H1 (cell line): Measurements from ENCODE around the gene RAD18. TPM values are rescaled to one million over a fixed set of nuclear protein-coding genes. Genes with fewer than 3 reads are reported as not detected.

Experiments
- CTCF ChIA-PET: fragments of 300-600 bp; sonication (Branson Sonifier 250); formaldehyde crosslinking; loops from one replicate; lab custom pipeline; 2021; ENCODE audit not compliant: partially characterized antibody; lab: Charles Lee
- POLR2A ChIA-PET: fragments of 300-600 bp; sonication (Branson Sonifier 250); formaldehyde crosslinking; loops from one replicate; lab custom pipeline; 2021; ENCODE audit warnings: inconsistent platforms; ENCODE audit not compliant: partially characterized antibody; lab: Charles Lee
- DNase-seq, 2 experiments: peaks; one replicate each; pipeline versions ENCODE4 v3.0.0 to v3.0.0-alpha.2; 2010 to 2022; ENCODE audit warnings: low spot score in 2 of 2, low read depth in 1 of 2, mixed read lengths in 1 of 2
- FAIRE-seq: peaks from 2 replicates; lab custom pipeline; 2011; peaks lifted over from hg19 to GRCh38; lab: Jason Lieb, UNC
- H2AFZ ChIP-seq: 2 replicates; pipeline ENCODE4 v1.8.1; 2012; ENCODE audit warnings: low read length, inconsistent platforms
- H2AK5ac ChIP-seq: 2 replicates; pipeline ENCODE4 v1.6.1; 2013; ENCODE audit warnings: low read depth, low read length
- H2BK120ac ChIP-seq: replicated peaks from 2 replicates; pipeline ENCODE3; 2013; ENCODE audit warnings: low read depth, low read length, inconsistent platforms
- H2BK12ac ChIP-seq: 2 replicates; pipeline ENCODE4 v1.6.1; 2013; ENCODE audit warnings: low read depth, low read length
- H2BK15ac ChIP-seq: 2 replicates; pipeline ENCODE4 v1.6.1; 2013; ENCODE audit warnings: low read length
- H2BK20ac ChIP-seq: 2 replicates; pipeline ENCODE4 v1.6.1; 2013; ENCODE audit warnings: low read length
- H2BK5ac ChIP-seq: 2 replicates; pipeline ENCODE4 v1.6.1; 2013; ENCODE audit warnings: low read depth, low read length
- H3K14ac ChIP-seq: 2 replicates; pipeline ENCODE4 v1.6.1; 2013; ENCODE audit warnings: inconsistent platforms; ENCODE audit not compliant: insufficient read length
- H3K18ac ChIP-seq: 2 replicates; pipeline ENCODE4 v1.6.1; 2013; ENCODE audit warnings: low read length; ENCODE audit errors: extremely low read depth
- H3K23ac ChIP-seq: 2 replicates; pipeline ENCODE4 v1.6.1; 2013; ENCODE audit warnings: inconsistent platforms; ENCODE audit not compliant: insufficient read length
- H3K23me2 ChIP-seq: 2 replicates; pipeline ENCODE4 v1.6.1; 2013; ENCODE audit warnings: low read depth, low read length
- H3K27ac ChIP-seq: 2 replicates; pipeline ENCODE4 v1.6.1; 2011; ENCODE audit warnings: low read depth, low read length, inconsistent platforms
- H3K27me3 ChIP-seq, 4 experiments: replicated peaks in 1 of 4; 1 replicate in 1 of 4; 2 replicates in 3 of 4; pipeline versions ENCODE4 v1.6.1 to v1.8.1; 2011 to 2013; ENCODE audit warnings: low read length in 3 of 4, mild to moderate bottlenecking in 3 of 4, inconsistent platforms in 2 of 4, mixed read lengths in 2 of 4, moderate library complexity in 1 of 4; ENCODE audit not compliant: control insufficient read depth in 3 of 4, insufficient read depth in 3 of 4; ENCODE audit errors: extremely low read depth in 1 of 4
- H3K36me3 ChIP-seq, 4 experiments: 2 replicates each; pipeline versions ENCODE4 v1.6.1 to v1.8.1; 2011 to 2013; ENCODE audit warnings: mild to moderate bottlenecking in 4 of 4, low read length in 3 of 4, moderate library complexity in 2 of 4, control low read depth in 1 of 4, inconsistent platforms in 1 of 4; ENCODE audit not compliant: insufficient read depth in 4 of 4, control insufficient read depth in 2 of 4
- H3K4ac ChIP-seq: replicated peaks from 2 replicates; pipeline ENCODE3; 2013; ENCODE audit warnings: low read length, low read depth, mixed read lengths, inconsistent platforms; ENCODE audit not compliant: insufficient read length
- H3K4me1 ChIP-seq, 4 experiments: replicated peaks in 1 of 4; 1 replicate in 1 of 4; 2 replicates in 3 of 4; pipeline versions ENCODE4 v1.6.1 to v1.8.1; 2011 to 2013; ENCODE audit warnings: low read length in 3 of 4, inconsistent platforms in 2 of 4, mixed read lengths in 1 of 4; ENCODE audit not compliant: insufficient read depth in 4 of 4, control insufficient read depth in 3 of 4
- H3K4me2 ChIP-seq, 2 experiments: 2 replicates each; pipeline versions ENCODE4 v1.6.1 to v1.8.1; 2011 to 2013; ENCODE audit warnings: low read depth in 2 of 2, low read length in 2 of 2, control low read depth in 1 of 2, inconsistent platforms in 1 of 2, mild to moderate bottlenecking in 1 of 2; ENCODE audit not compliant: insufficient read depth in 1 of 2
- H3K4me3 ChIP-seq, 4 experiments: fragments of 200-600, 300-600 bp in 1 of 4; sonication (generic), shearing (Covaris generic), sonication (Bioruptor Twin) in 1 of 4; 2 replicates each; pipeline versions ENCODE4 v1.5.1 to v1.8.1; 2011 to 2016; ENCODE audit warnings: low read length in 4 of 4, low read depth in 3 of 4, control low read depth in 2 of 4, inconsistent platforms in 2 of 4, mild to moderate bottlenecking in 2 of 4, mixed read lengths in 1 of 4, moderate library complexity in 1 of 4; ENCODE audit not compliant: insufficient read depth in 2 of 4; ENCODE audit errors: extremely low read depth in 1 of 4
- H3K56ac ChIP-seq: replicated peaks from 2 replicates; pipeline ENCODE3; 2013; ENCODE audit warnings: low read depth, mild to moderate bottlenecking, mixed read lengths, low read length, inconsistent platforms; ENCODE audit not compliant: insufficient read length
- H3K79me1 ChIP-seq: 2 replicates; pipeline ENCODE4 v1.6.1; 2013; ENCODE audit warnings: low read depth, low read length, control low read depth
- H3K79me2 ChIP-seq, 2 experiments: 2 replicates each; pipeline versions ENCODE4 v1.6.1 to v1.8.1; 2012 to 2013; ENCODE audit warnings: low read length in 2 of 2, mild to moderate bottlenecking in 2 of 2, inconsistent platforms in 1 of 2; ENCODE audit not compliant: insufficient read depth in 2 of 2, control insufficient read depth in 1 of 2
- H3K9ac ChIP-seq, 4 experiments: replicated peaks in 1 of 4; 1 replicate in 1 of 4; 2 replicates in 3 of 4; pipeline versions ENCODE4 v1.6.1 to v1.8.1; 2011 to 2013; ENCODE audit warnings: low read depth in 3 of 4, low read length in 3 of 4, control low read depth in 2 of 4, mild to moderate bottlenecking in 2 of 4, moderate library complexity in 2 of 4, inconsistent platforms in 1 of 4; ENCODE audit errors: extremely low read depth in 1 of 4
- H3K9me3 ChIP-seq, 2 experiments: 2 replicates each; pipeline versions ENCODE4 v1.6.1 to v1.8.1; 2012 to 2013; ENCODE audit warnings: mild to moderate bottlenecking in 2 of 2, moderate library complexity in 2 of 2, control low read depth in 1 of 2, inconsistent platforms in 1 of 2, low read depth in 1 of 2, low read length in 1 of 2, mixed read lengths in 1 of 2; ENCODE audit not compliant: insufficient read depth in 2 of 2
- H4K20me1 ChIP-seq, 2 experiments: replicated peaks in 1 of 2; 2 replicates each; pipeline versions ENCODE3 to v1.8.1; 2011 to 2013; ENCODE audit warnings: inconsistent platforms in 2 of 2, low read length in 2 of 2, mild to moderate bottlenecking in 1 of 2; ENCODE audit not compliant: insufficient read depth in 2 of 2, control insufficient read depth in 1 of 2
- H4K5ac ChIP-seq: 2 replicates; pipeline ENCODE4 v1.6.1; 2013; ENCODE audit warnings: low read length, low read depth, mixed read lengths, inconsistent platforms; ENCODE audit not compliant: insufficient read length
- H4K8ac ChIP-seq: 2 replicates; pipeline ENCODE4 v1.8.0; 2013; ENCODE audit warnings: mild to moderate bottlenecking, moderate library complexity, low read length, inconsistent platforms; ENCODE audit not compliant: insufficient read depth; ENCODE audit errors: extremely low read depth
- H4K91ac ChIP-seq: replicated peaks from 2 replicates; pipeline ENCODE3; 2013; ENCODE audit warnings: low read length, mixed read lengths, inconsistent platforms; ENCODE audit not compliant: insufficient read length
- CEBPB ChIP-seq: IDR thresholded peaks from 2 replicates; pipeline ENCODE4 v1.6.1; 2012; ENCODE audit warnings: low read depth, low read length
- EGR1 ChIP-seq: IDR thresholded peaks from 2 replicates; pipeline ENCODE4 v1.6.1; 2011; ENCODE audit warnings: low read depth, low read length, borderline replicate concordance
- GTF2F1 ChIP-seq: IDR thresholded peaks from 2 replicates; pipeline ENCODE4 v1.6.1; 2012; ENCODE audit warnings: low read depth, low read length, improper control_type of control experiment, borderline replicate concordance
- KDM5A ChIP-seq: fragments of 200-600 bp; IDR thresholded peaks from 2 replicates; pipeline ENCODE4 v1.7.1; 2012; ENCODE audit warnings: mild to moderate bottlenecking, low read length, inconsistent platforms, mixed read lengths
- NANOG ChIP-seq: IDR thresholded peaks from 2 replicates; pipeline ENCODE4 v1.6.1; 2011; ENCODE audit warnings: low read length, low read depth, mild to moderate bottlenecking, inconsistent platforms; ENCODE audit not compliant: insufficient read depth, poor library complexity, severe bottlenecking
- PHF8 ChIP-seq: fragments of 200-600 bp; sonication (generic); conservative IDR thresholded peaks from 2 replicates; pipeline ENCODE4 v1.7.1; 2012; ENCODE audit warnings: low read depth, mild to moderate bottlenecking, inconsistent platforms, low read length, moderate library complexity
- TEAD4 ChIP-seq: IDR thresholded peaks from 2 replicates; pipeline ENCODE4 v1.6.1; 2012; ENCODE audit warnings: low read depth, low read length, inconsistent platforms, mixed read lengths
- YY1 ChIP-seq: IDR thresholded peaks from 2 replicates; pipeline ENCODE4 v1.6.1; 2011; ENCODE audit warnings: low read depth, mild to moderate bottlenecking, low read length
- WGBS, 2 experiments: shearing (Covaris generic) in 1 of 2; methylation state at CpG; one replicate each; pipeline versions ENCODE4 v1.1.6 to v1.1.7; 2013 to 2015; ENCODE audit warnings: low lambda C conversion rate in 2 of 2, mixed read lengths in 2 of 2, inconsistent platforms in 1 of 2, low coverage in 1 of 2, missing lambda C conversion rate in 1 of 2; ENCODE audit not compliant: insufficient replicate concordance in 2 of 2, insufficient coverage in 1 of 2, insufficient read length in 1 of 2; ENCODE audit errors: extremely low coverage in 1 of 2, missing lambda C conversion rate in 1 of 2; 5-methylcytosine and 5-hydroxymethylcytosine counted together
- polyA plus RNA-seq, 7 experiments: library from polyadenylated mRNA; depleted of rRNA in 3 of 7; stranded (reverse) in 5 of 7; unstranded in 2 of 7; fragments of >200 nt in 5 of 7; fragments of 200-250 nt in 2 of 7; gene quantifications; 1 replicate in 5 of 7; 2 replicates in 1 of 7; 4 replicates in 1 of 7; pipeline versions ENCODE4 v1.2.1 to v1.2.3, GENCODE V29; 2011 to 2013; ENCODE audit warnings: missing spikeins in 2 of 7, mixed read lengths in 2 of 7
- total RNA-seq: library from RNA; stranded (reverse); fragmentation: NEBNext Ultra II Directional; extraction: Animal tissue kit (Norgen Biotek cat#: 25700); gene quantifications from 2 replicates; pipeline ENCODE4 v1.2.1, GENCODE V29; 2021

The RAD18 gene
- total and polyA plus RNA-seq, 2 of the 8 experiments (the other 6 are each of a cell fraction or from before 2014, with no cell fraction given): 13.0 to 23.2 TPM

DNA sequence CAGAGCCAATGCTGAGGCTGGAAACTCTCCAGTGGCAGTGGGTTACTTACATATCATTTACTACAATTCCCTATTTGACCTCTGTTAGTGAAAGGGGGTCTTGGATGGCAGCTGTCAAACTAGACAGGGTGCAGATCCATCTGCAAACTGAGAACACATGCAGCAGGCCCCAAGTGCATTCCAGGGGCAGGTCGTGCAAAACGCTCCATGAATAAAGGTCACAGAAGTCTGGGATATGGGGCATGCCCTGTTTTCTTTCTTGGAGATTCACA is 25.0 kb upstream of the RAD18 start:
- no peak overlapping the region for H2AFZ ChIP-seq
- TF ChIP-seq KDM5A (no peak), TEAD4 (0 out of 2 replicates have a peak, but pooled peaks have one; percentile 9), YY1 (no peak), EGR1 (no peak), NANOG (no peak), GTF2F1 (no peak), CEBPB (no peak), PHF8 (no peak)
- H3K14ac ChIP-seq: no peak overlapping the region
- H4K8ac ChIP-seq: no peak overlapping the region
- FAIRE-seq (no peak), DNase-seq (no peak)
- H3K9ac ChIP-seq: no peak overlapping the region
- ChIA-PET POLR2A (interaction anchor here (0.5 to 1.7 kb wide), 3 partner anchors 26 to 667 kb away, joined by 3 to 4 read pairs (median 3); no protein-coding TSS in a partner anchor), CTCF (interaction anchor here (0.5 to 13.2 kb wide), 66 partner anchors 10 to 428 kb away, joined by 3 to 200 read pairs (median 5); partner anchors contain the start of genes SRGAP3 and THUMPD3)
- H3K18ac ChIP-seq: no peak overlapping the region
- H4K5ac ChIP-seq: no peak overlapping the region
- no peak overlapping the region for H4K91ac ChIP-seq
- H3K23ac ChIP-seq: no peak overlapping the region
- H3K79me1 ChIP-seq: no peaks in the 10 kb centered on the region
- no peak overlapping the region for H3K56ac ChIP-seq
- H3K4me2 ChIP-seq: no peak overlapping the region
- no peaks in the 10 kb centered on the region for H3K79me2 ChIP-seq
- H2BK20ac ChIP-seq: no peak overlapping the region
- H3K27ac ChIP-seq: no peak overlapping the region
- H3K4ac ChIP-seq: no peak overlapping the region
- H3K27me3 ChIP-seq: no peaks in the 10 kb centered on the region
- H4K20me1 ChIP-seq: no peaks in the 10 kb centered on the region
- no peak overlapping the region for H3K4me3 ChIP-seq
- WGBS, 2 experiments: 92% methylated on average over 2 of the region's 2 CpGs; no CpG with 5 or more reads in 1 of the 2 experiments
- H2BK15ac ChIP-seq: no peak overlapping the region
- H3K9me3 ChIP-seq: no peaks in the 10 kb centered on the region; a peak in 1 of 4 replicates
- H2BK120ac ChIP-seq: no peak overlapping the region
- no peaks in the 10 kb centered on the region for H3K36me3 ChIP-seq
- peaks cover 0 to 8% (median 5%) of the 10 kb centered on the region in 4 experiments; a peak in 6 of 7 replicates for H3K4me1 ChIP-seq
- no peak overlapping the region for H2BK5ac ChIP-seq
- H3K23me2 ChIP-seq: no peaks in the 10 kb centered on the region
- no peak overlapping the region for H2AK5ac ChIP-seq
- H2BK12ac ChIP-seq: no peak overlapping the region
